Measurements from ENCODE around the gene RFPL2.
A peak's percentile ranks its signal among the peaks of the same experiment; 100 is the strongest.

The RFPL2 gene

GRCh38 chr22:32204856-32205722 is at the start of gene RFPL2:
Gene RFPL2 (minus strand): TSS chr22:32205073. CDS start chr22:32202451, 2,622 bp downstream.
- DNase-seq: peak; percentile 86

- no peak for DNase-seq
Measured at GRCh38 chr22:32249231-32249630, 44.4 kb upstream of the RFPL2 start.

- DNase-seq: no peak
Measured at GRCh38 chr22:32248276-32248675, 43.4 kb upstream of the RFPL2 start.

GRCh38 chr22:32246166-32246565 is 41.3 kb upstream of the RFPL2 start:
- DNase-seq: no peak

GRCh38 chr22:32245042-32245441 is 40.2 kb upstream of the RFPL2 start:
- no peak for DNase-seq

- no peak for DNase-seq
Measured at GRCh38 chr22:32244547-32244946, 39.7 kb upstream of the RFPL2 start.

- DNase-seq: no peak
Measured at GRCh38 chr22:32240461-32240860, 35.6 kb upstream of the RFPL2 start.

GRCh38 chr22:32237906-32238305 is 33.0 kb upstream of the RFPL2 start:
- peak; percentile 92 for DNase-seq

GRCh38 chr22:32236970-32237369 is 32.1 kb upstream of the RFPL2 start:
- peak; percentile 97 for DNase-seq

GRCh38 chr22:32233091-32233490 is 28.2 kb upstream of the RFPL2 start:
- DNase-seq: no peak

GRCh38 chr22:32232191-32232830 is 27.4 kb upstream of the RFPL2 start:
- no peak for DNase-seq

GRCh38 chr22:32226326-32227104 is 21.6 kb upstream of the RFPL2 start:
- peak; percentile 56 for DNase-seq

- no peak for DNase-seq
Measured at GRCh38 chr22:32222991-32223390, 18.1 kb upstream of the RFPL2 start.

GRCh38 chr22:32219026-32219425 is 14.2 kb upstream of the RFPL2 start:
- no peak for DNase-seq

- DNase-seq: no peak
Measured at GRCh38 chr22:32218470-32218869, 13.6 kb upstream of the RFPL2 start.

- DNase-seq: no peak
Measured at GRCh38 chr22:32217465-32217864, 12.6 kb upstream of the RFPL2 start.

GRCh38 chr22:32216911-32217310 is 12.0 kb upstream of the RFPL2 start:
- DNase-seq: no peak

- DNase-seq: no peak
Measured at GRCh38 chr22:32211011-32211410, 6.1 kb upstream of the RFPL2 start.

- no peak for DNase-seq
Measured at GRCh38 chr22:32208681-32209080, 3.8 kb upstream of the RFPL2 start.

GRCh38 chr22:32207971-32208480 is 3.2 kb upstream of the RFPL2 start:
- DNase-seq: no peak

- DNase-seq: peak; percentile 65
Measured at GRCh38 chr22:32206774-32207758, 2.2 kb upstream of the RFPL2 start.

All from NCI-H146 (cell line).